GM23248 (cell line): ENCODE measurements around the gene GOLGA3. TPM values are rescaled to one million over a fixed set of nuclear protein-coding genes. Genes with fewer than 3 reads are reported as not detected.
"Not testable (repeated sequence)": the region's sequence is repeated elsewhere in the genome, so short reads cannot be mapped to it uniquely, and the experiment has no call there.

Experiments used
- DNase-seq: peaks from one replicate; pipeline ENCODE4 v3.0.0-alpha.2; 2015
- H2AFZ ChIP-seq: fragments of 200-600 bp; sonication (generic); 2 replicates; pipeline ENCODE4 v1.6.1; 2016; ENCODE audit warnings: antibody characterized with exemption
- H3F3A ChIP-seq: fragments of 200-600 bp; sonication (generic); 2 replicates; pipeline ENCODE4 v1.6.1; 2016; ENCODE audit warnings: mild to moderate bottlenecking, antibody characterized with exemption, mixed run types; ENCODE audit not compliant: insufficient read depth
- H3K27ac ChIP-seq: fragments of 200-600 bp; sonication (generic); 2 replicates; pipeline ENCODE4 v1.5.1; 2016; ENCODE audit warnings: mild to moderate bottlenecking
- H3K27me3 ChIP-seq: fragments of 200-600 bp; sonication (generic); replicated peaks from 2 replicates; pipeline ENCODE4 v1.6.1; 2016; ENCODE audit warnings: mild to moderate bottlenecking; ENCODE audit not compliant: insufficient read depth
- H3K36me3 ChIP-seq: fragments of 200-600 bp; sonication (generic); 2 replicates; pipeline ENCODE4 v1.6.1; 2016; ENCODE audit warnings: low read depth, mild to moderate bottlenecking
- H3K4me1 ChIP-seq: fragments of 200-600 bp; sonication (generic); 2 replicates; pipeline ENCODE4 v1.6.1; 2016; ENCODE audit warnings: mild to moderate bottlenecking; ENCODE audit not compliant: insufficient read depth
- H3K4me2 ChIP-seq: fragments of 200-600 bp; sonication (generic); one replicate; pipeline ENCODE4 v1.6.1; 2016; ENCODE audit warnings: mild to moderate bottlenecking; ENCODE audit not compliant: unreplicated experiment
- H3K4me3 ChIP-seq: fragments of 200-600 bp; sonication (generic); 2 replicates; pipeline ENCODE4 v1.5.1; 2016; ENCODE audit warnings: mild to moderate bottlenecking
- H3K79me2 ChIP-seq: fragments of 200-600 bp; sonication (generic); 2 replicates; pipeline ENCODE4 v1.6.1; 2016; ENCODE audit warnings: mild to moderate bottlenecking; ENCODE audit not compliant: insufficient read depth
- H3K9ac ChIP-seq: fragments of 200-600 bp; sonication (generic); 2 replicates; pipeline ENCODE4 v1.6.1; 2016; ENCODE audit warnings: mild to moderate bottlenecking
- H3K9me2 ChIP-seq: fragments of 200-600 bp; sonication (generic); 2 replicates; pipeline ENCODE4 v1.6.1; 2016; ENCODE audit warnings: mixed run types, mild to moderate bottlenecking, moderate library complexity; ENCODE audit not compliant: insufficient read depth
- H3K9me3 ChIP-seq: fragments of 200-600 bp; sonication (generic); one replicate; pipeline ENCODE4 v1.6.1; 2017; ENCODE audit warnings: low read depth
- H4K20me1 ChIP-seq: fragments of 200-600 bp; sonication (generic); 2 replicates; pipeline ENCODE4 v1.6.0; 2016; ENCODE audit not compliant: insufficient read depth
- EZH2 ChIP-seq: fragments of 200-600 bp; sonication (generic); IDR thresholded peaks from 2 replicates; pipeline ENCODE4 v1.6.1; 2018; ENCODE audit warnings: antibody characterized with exemption, mild to moderate bottlenecking; ENCODE audit not compliant: insufficient read depth, poor library complexity, severe bottlenecking
- EZH2phosphoT487 ChIP-seq: fragments of 200-600 bp; sonication (generic); IDR thresholded peaks from 2 replicates; pipeline ENCODE4 v1.6.1; 2018; ENCODE audit warnings: antibody characterized with exemption, moderate library complexity, mild to moderate bottlenecking, low read depth; ENCODE audit not compliant: insufficient read depth
- WGBS, 2 experiments: methylation state at CpG; one replicate each; pipeline ENCODE4 v1.1.6; 2015 to 2017; ENCODE audit warnings: low lambda C conversion rate in 2 of 2, low coverage in 1 of 2; ENCODE audit errors: missing lambda C conversion rate in 2 of 2; 5-methylcytosine and 5-hydroxymethylcytosine counted together
- in situ Hi-C: fragments of 300-500 bp; cut with MboI; formaldehyde crosslinking; loops from 2 replicates; pipeline ENCODE4 v1.15.0; 2020
- polyA plus RNA-seq: library from polyadenylated mRNA; unstranded; fragments of >200 nt; fragmentation: Nextera tagmentation; extraction: Ambion mirVana; gene quantifications from 2 replicates; pipeline ENCODE4 v1.2.1, GENCODE V29; 2016
- total RNA-seq: library from RNA; depleted of rRNA; stranded (reverse); fragments of >200 nt; shearing (Covaris generic); gene quantifications from 2 replicates; pipeline ENCODE4 v1.2.3, GENCODE V29; 2014

Gene GOLGA3
- total and polyA plus RNA-seq, 2 experiments from 2014 or later, result 38.1 to 118 TPM

DNA sequence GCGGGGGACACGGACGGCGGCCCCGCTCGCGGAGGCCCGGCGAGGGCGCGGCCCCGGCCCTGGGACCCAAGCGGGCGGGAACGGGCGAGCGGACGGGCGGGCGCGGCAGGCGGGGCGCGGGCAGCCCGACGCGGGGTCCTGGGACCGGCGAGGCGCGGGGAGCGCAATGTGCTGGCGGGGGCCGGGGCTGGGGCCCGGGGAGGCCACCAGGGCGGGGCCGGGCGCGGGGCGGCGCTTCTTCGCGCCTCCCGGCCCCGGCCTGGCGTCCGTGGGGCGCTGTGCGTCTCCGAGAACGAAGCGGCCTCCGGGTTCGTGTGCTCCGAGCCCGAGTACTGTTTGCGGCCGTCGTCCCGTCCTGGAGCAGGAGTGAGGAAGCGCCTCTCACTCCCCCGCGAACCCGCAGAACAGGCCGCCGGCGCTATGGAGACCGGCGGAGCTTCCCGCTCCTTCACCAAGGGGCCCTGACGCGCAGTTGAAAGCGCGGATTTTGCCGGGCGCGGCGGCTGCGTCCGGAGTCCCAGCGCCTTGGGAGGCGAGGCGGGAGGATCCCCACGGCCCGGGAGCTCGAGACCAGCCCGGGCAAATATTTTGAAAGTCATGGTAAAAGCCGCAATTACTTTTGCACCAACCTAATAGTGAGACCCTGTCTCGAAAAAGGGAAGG is 66.6 kb downstream of the GOLGA3 start:
- Histone ChIP-seq H3K9ac (peak overlapping the region; percentile 91), H3K4me2 (peak overlapping the region; percentile 89), H3K9me2 (no peaks in the 10 kb centered on the region), H3K79me2 (peaks cover 63% of the 10 kb centered on the region), H3F3A (peaks cover 38% of the 10 kb centered on the region), H3K27ac (peak overlapping the region; percentile 95), H4K20me1 (0 out of 2 replicates have a peak, but pooled peaks cover 11% of the 10 kb centered on the region), H2AFZ (peak overlapping the region; percentile 85), H3K4me3 (peak overlapping the region; percentile 84), H3K9me3 (no peaks in the 10 kb centered on the region), H3K4me1 (peaks cover 14% of the 10 kb centered on the region), H3K27me3 (no peaks in the 10 kb centered on the region), H3K36me3 (no peaks in the 10 kb centered on the region)
- WGBS, 2 experiments, result 1 to 2% methylated on average over 48 to 55 of the region's 89 CpGs
- in situ Hi-C loops, result no loop called here
- DNase-seq, result peak; percentile 98
- no peak for TF ChIP-seq EZH2phosphoT487
- no peak for TF ChIP-seq EZH2

- Histone ChIP-seq H3F3A (peaks cover 33% of the 10 kb centered on the region), H3K4me2 (peak within 1 kb of the TSS; percentile 89), H3K9me3 (no peaks in the 10 kb centered on the region), H3K4me1 (peaks cover 9% of the 10 kb centered on the region), H3K36me3 (peaks cover 4% of the 10 kb centered on the region; the same call in 1 of the 2 replicates), H3K79me2 (peaks cover 71% of the 10 kb centered on the region), H3K4me3 (peak within 1 kb of the TSS; percentile 89), H3K27ac (peak within 1 kb of the TSS; percentile 95), H3K9me2 (no peaks in the 10 kb centered on the region), H3K27me3 (no peaks in the 10 kb centered on the region), H2AFZ (peak within 1 kb of the TSS; percentile 85), H4K20me1 (0 out of 2 replicates have a peak, but pooled peaks cover 11% of the 10 kb centered on the region), H3K9ac (peak within 1 kb of the TSS; percentile 94)
- WGBS, 2 experiments, result 0 to 2% methylated on average over 50 to 85 of the region's 97 CpGs
- no peak for TF ChIP-seq EZH2
- TF ChIP-seq EZH2phosphoT487, result no peak
- peak; percentile 83 for DNase-seq
- in situ Hi-C loops, result no loop called here
These were observed 67.4 kb downstream of the GOLGA3 start, which contains the start of gene ANKLE2 for GRCh38 chr12:132761032-132761920. Gene ANKLE2 (minus strand): TSS chr12:132761832. CDS start chr12:132761798, 34 bp downstream.

DNA sequence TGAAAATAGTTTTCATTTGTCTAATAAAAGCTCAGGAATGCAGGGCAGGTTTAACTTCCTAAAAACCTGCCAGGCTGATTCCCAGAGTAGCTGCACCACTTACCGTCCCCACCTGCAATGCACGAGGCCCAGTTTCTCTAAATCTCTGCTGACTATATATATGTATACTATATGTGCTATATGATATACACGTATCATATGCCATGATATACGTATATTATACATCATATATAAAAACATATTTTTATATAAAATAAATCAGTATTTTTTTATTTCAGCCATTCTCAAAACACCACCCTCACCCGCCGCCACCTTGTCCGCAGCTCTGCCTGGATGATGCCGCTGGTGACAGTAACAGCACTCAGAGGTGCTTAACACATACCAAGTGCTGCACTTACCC is 69.3 kb downstream of the GOLGA3 start:
- Histone ChIP-seq H3K36me3 (peaks cover 13% of the 10 kb centered on the region; the same call in 1 of the 2 replicates), H3K27ac (peak overlapping the region; percentile 95; the same call in 1 of the 2 replicates), H3K9me3 (no peaks in the 10 kb centered on the region), H3K9me2 (no peaks in the 10 kb centered on the region), H3K4me3 (peak overlapping the region; percentile 89; the same call in 1 of the 2 replicates), H4K20me1 (peaks cover 20% of the 10 kb centered on the region), H3K79me2 (peaks cover 88% of the 10 kb centered on the region), H3K27me3 (no peaks in the 10 kb centered on the region), H3K9ac (peak overlapping the region; percentile 94; the same call in 1 of the 2 replicates), H2AFZ (no peak overlapping the region), H3K4me1 (peaks cover 6% of the 10 kb centered on the region), H3K4me2 (peak overlapping the region; percentile 89), H3F3A (peaks cover 33% of the 10 kb centered on the region)
- 93 to 94% methylated on average over 8 of the region's 8 CpGs for WGBS, 2 experiments
- in situ Hi-C loops, result no loop called here
- DNase-seq, result no peak
- TF ChIP-seq EZH2 (no peak), EZH2phosphoT487 (no peak)

GRCh38 chr12:132758825-132759224 is 69.8 kb downstream of the GOLGA3 start:
- H3K9ac ChIP-seq, H3K9me2 ChIP-seq, DNase-seq, H2AFZ ChIP-seq, H3K27ac ChIP-seq, H3K4me1 ChIP-seq, H3K4me2 ChIP-seq, in situ Hi-C loops, H3K9me3 ChIP-seq, H3K4me3 ChIP-seq, H3K27me3 ChIP-seq: not testable (repeated sequence)
- H3K36me3 ChIP-seq, result peaks cover 19% of the 10 kb centered on the region; the same call in 1 of the 2 replicates
- H4K20me1 ChIP-seq, result peaks cover 20% of the 10 kb centered on the region
- peaks cover 33% of the 10 kb centered on the region for H3F3A ChIP-seq
- H3K79me2 ChIP-seq, result peaks cover 88% of the 10 kb centered on the region
- WGBS, 2 experiments, result 88 to 98% methylated on average over 6 to 24 of the region's 28 CpGs
